Measurements from ENCODE around the gene NINJ2. TPM values are rescaled to one million over a fixed set of nuclear protein-coding genes. Genes with fewer than 3 reads are reported as not detected.

NINJ2 gene
- total and polyA plus RNA-seq, 12 donors, result 1.1 to 9.1 (median 2.0) TPM

DNA sequence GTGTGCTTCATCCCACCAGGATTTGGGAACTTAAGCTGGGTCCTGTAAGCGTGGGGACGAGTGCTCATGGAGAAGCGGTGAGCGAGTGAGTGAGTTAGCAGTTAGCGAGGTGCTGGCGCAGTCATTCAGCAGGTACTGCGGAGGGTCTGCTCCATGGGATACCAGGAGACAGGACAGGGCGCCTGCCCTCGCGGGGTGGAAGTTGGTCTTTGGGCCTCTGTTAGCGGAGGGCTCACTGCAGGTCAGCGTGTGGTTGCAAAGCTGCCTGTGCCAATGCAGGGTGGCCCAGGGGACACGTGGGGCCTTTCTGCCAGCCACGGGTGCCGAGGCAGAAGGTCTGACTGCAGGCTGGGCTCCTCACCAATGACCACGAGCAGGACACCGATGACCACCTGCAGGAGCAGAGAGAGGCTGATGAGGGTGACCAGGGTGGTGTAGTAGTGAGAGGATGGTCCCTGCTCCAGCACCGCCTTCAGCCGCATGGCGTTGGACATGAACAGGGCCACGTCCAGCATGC is 97.6 kb downstream of the NINJ2 start:
- H3K4me1 ChIP-seq (replicated peaks in 1 of 2), result peaks cover 0 to 8% of the 10 kb centered on the region in 2 donors
- WGBS, 4 donors, result 91 to 96% (median 93%) methylated on average over 14 to 21 of the region's 21 CpGs
- no peak overlapping the region for H3K4me3 ChIP-seq
- TF ChIP-seq POLR2A (IDR thresholded peaks at IDR 0.05), result no peak
- TF ChIP-seq, protein P1, sequence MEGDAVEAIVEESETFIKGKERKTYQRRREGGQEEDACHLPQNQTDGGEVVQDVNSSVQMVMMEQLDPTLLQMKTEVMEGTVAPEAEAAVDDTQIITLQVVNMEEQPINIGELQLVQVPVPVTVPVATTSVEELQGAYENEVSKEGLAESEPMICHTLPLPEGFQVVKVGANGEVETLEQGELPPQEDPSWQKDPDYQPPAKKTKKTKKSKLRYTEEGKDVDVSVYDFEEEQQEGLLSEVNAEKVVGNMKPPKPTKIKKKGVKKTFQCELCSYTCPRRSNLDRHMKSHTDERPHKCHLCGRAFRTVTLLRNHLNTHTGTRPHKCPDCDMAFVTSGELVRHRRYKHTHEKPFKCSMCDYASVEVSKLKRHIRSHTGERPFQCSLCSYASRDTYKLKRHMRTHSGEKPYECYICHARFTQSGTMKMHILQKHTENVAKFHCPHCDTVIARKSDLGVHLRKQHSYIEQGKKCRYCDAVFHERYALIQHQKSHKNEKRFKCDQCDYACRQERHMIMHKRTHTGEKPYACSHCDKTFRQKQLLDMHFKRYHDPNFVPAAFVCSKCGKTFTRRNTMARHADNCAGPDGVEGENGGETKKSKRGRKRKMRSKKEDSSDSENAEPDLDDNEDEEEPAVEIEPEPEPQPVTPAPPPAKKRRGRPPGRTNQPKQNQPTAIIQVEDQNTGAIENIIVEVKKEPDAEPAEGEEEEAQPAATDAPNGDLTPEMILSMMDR (IDR thresholded peaks at IDR 0.05), result no peak
- H3K27me3 ChIP-seq, result no peaks in the 10 kb centered on the region
- intact Hi-C loops (cut with DNase I), result loop anchor here (5.0 to 10.0 kb wide), 5 partner anchors 247 to 1019 kb away; partner anchors contain the start of gene RAD52 (in 2 of the 2)
- H3K9me3 ChIP-seq (replicated peaks in 1 of 3), result no peaks in the 10 kb centered on the region
- H3K36me3 ChIP-seq (replicated peaks in 1 of 2), result no peaks in the 10 kb centered on the region
- H3K27ac ChIP-seq, result no peak overlapping the region
- no peak for DNase-seq

DNA sequence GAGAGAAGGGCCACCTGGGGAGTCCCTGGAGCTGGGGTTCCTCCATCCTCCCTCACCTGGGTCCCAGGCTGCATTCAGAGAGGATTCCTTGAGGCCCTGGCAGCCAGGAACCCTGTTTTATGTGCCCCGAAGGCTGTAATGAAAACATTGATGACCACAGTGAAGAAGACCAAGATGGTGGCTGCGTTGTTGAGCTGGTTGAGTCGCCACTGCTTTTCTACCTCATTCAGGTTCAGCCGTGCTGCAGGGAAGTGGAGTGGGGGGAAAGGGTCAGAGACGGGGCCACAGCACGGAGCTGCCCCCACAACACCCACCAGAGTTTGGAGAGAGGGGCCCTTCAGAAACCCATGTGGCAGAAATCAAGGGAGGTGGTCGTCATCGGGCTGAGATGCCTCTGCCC is 98.1 kb downstream of the NINJ2 start:
- H3K4me1 ChIP-seq (replicated peaks in 1 of 2), result peaks cover 0 to 3% of the 10 kb centered on the region in 2 donors
- H3K27ac ChIP-seq, result no peak overlapping the region
- no peaks in the 10 kb centered on the region for H3K36me3 ChIP-seq (replicated peaks in 1 of 2)
- intact Hi-C loops (cut with DNase I), result loop anchor here (5.0 to 10.0 kb wide), 5 partner anchors 247 to 1020 kb away; partner anchors contain the start of gene RAD52 (in 2 of the 2)
- H3K9me3 ChIP-seq (replicated peaks in 1 of 3), result no peaks in the 10 kb centered on the region
- TF ChIP-seq, protein P1 (IDR thresholded peaks at IDR 0.05), result no peak
- no peak for TF ChIP-seq POLR2A (IDR thresholded peaks at IDR 0.05)
- no peaks in the 10 kb centered on the region for H3K27me3 ChIP-seq
- no peak overlapping the region for H3K4me3 ChIP-seq
- WGBS, 4 donors, result 86 to 94% (median 89%) methylated on average over 6 to 8 of the region's 8 CpGs
- DNase-seq, result no peak

DNA sequence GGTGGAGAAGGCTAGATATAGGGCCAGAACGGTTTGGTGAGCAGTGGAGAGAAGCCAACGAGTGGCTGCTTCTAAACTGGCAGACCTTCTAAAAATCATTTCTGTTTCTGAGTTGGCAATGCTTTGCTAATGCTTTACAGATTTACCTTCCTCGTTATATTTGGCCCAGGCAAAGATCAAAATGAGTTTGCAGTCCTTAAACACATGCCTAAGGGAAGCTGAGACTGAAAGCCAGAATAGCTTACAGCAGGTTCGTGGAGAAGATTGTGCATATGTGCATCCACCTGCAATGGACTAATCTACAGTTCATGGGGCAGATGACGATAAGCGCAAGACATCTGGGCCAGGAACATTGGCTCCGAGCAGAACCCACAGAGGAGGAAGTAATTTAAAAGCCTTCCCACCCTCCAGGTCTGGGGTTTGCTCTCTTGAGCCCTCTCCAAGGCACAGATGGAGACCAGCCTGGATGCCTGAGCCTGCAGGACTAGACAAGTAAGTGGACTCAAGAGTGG is 99.4 kb downstream of the NINJ2 start:
- no peaks in the 10 kb centered on the region for H3K9me3 ChIP-seq (replicated peaks in 1 of 3)
- 66 to 71% (median 69%) methylated on average over 7 of the region's 7 CpGs for WGBS, 4 donors
- DNase-seq, result no peak
- H3K27ac ChIP-seq, result no peak overlapping the region
- no peak overlapping the region for H3K4me3 ChIP-seq
- H3K4me1 ChIP-seq (replicated peaks in 1 of 2), result no peaks in the 10 kb centered on the region
- H3K36me3 ChIP-seq (replicated peaks in 1 of 2), result no peaks in the 10 kb centered on the region
- H3K27me3 ChIP-seq, result no peaks in the 10 kb centered on the region
- no peak for TF ChIP-seq POLR2A (IDR thresholded peaks at IDR 0.05)
- TF ChIP-seq, protein P1 (IDR thresholded peaks at IDR 0.05), result no peak
- intact Hi-C loops (cut with DNase I), result loop anchor here in 1 of 2 donors (10.0 kb wide), 2 partner anchors 381 to 1021 kb away; partner anchors contain the start of gene RAD52

DNA sequence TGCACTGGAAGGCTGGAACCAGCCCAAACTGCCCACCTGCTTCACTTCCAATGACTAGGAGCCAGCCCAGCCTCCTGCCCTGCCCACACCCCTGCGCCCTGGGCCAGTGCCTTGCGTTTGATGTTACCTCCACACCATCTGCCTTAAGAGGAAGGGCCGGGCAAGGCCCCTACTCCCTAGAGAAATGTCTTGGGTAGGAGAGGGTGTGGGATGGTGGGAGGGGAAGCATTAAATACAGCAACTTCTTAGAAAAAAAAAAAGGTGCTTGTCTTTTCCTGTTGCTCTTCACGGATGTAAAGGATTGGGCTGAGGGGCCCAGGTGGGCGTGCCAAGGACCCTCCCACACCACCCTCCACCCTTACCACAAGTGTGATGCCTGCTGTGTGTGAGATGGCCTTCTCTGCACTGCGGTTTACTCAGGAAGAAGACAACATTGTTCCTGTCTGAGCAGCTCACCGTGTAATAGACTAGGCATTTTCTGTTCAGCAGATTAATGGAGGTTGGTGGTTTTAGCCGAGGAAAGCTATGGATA is 99.9 kb downstream of the NINJ2 start:
- no peak overlapping the region for H3K4me3 ChIP-seq
- no peaks in the 10 kb centered on the region for H3K9me3 ChIP-seq (replicated peaks in 1 of 3)
- H3K27ac ChIP-seq, result peak overlapping the region in 1 of 5 donors; percentile 89
- TF ChIP-seq, protein P1 (IDR thresholded peaks at IDR 0.05), result no peak
- TF ChIP-seq POLR2A (IDR thresholded peaks at IDR 0.05), result no peak
- no peaks in the 10 kb centered on the region for H3K27me3 ChIP-seq
- intact Hi-C loops (cut with DNase I), result loop anchor here in 1 of 2 donors (10.0 kb wide), 2 partner anchors 381 to 1021 kb away; partner anchors contain the start of gene RAD52
- WGBS, 4 donors, result 67 to 84% (median 77%) methylated on average over 8 of the region's 8 CpGs
- no peak for DNase-seq
- no peaks in the 10 kb centered on the region for H3K4me1 ChIP-seq (replicated peaks in 1 of 2)
- H3K36me3 ChIP-seq (replicated peaks in 1 of 2), result no peaks in the 10 kb centered on the region
